Measurements from ENCODE around the gene SEMA5A.

The SEMA5A gene

GRCh38 chr5:9148242-9148641 lies 397.6 kb downstream of the SEMA5A start:
- no peak for FAIRE-seq

DNA sequence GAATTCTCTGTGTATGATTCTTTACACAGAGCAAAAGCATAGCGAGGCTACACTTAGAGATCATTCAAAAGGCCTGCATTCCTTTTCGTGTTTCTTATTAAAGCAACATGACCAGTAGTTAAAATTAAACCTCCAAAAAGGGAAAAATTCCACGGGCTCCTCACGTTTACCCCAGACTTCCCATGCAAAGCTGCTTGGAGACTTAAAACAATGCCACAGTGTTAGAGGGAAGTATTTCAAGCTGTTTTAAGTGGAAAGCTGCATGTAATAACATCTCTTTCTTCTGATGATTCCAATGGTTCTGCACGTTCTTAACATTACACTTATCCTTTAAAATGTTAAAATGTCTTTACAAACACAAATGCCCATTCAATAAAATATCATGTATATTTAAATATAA lies 405.2 kb downstream of the SEMA5A start:
- FAIRE-seq = no peak

DNA sequence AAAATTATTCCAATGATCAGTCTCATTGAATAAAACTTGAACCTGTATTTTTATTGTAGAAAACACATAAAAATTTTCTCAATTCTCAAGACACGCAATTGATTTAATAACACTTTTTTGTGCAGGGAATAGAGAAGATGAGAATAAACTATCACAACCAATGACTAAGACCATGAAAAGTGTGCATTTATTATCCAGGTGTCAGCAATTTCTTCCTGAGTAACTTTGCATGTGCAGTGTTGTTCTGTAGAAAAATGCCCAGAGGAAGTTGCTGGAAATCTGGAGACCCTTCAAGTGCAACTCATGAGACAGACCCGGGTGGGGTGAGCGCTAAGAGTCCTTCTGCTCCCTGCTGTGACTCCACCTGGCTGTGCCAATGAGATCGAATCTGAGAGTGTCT lies 405.7 kb downstream of the SEMA5A start:
- FAIRE-seq = no peak

GRCh38 chr5:9139344-9139743 lies 406.5 kb downstream of the SEMA5A start:
- no peak for FAIRE-seq

DNA sequence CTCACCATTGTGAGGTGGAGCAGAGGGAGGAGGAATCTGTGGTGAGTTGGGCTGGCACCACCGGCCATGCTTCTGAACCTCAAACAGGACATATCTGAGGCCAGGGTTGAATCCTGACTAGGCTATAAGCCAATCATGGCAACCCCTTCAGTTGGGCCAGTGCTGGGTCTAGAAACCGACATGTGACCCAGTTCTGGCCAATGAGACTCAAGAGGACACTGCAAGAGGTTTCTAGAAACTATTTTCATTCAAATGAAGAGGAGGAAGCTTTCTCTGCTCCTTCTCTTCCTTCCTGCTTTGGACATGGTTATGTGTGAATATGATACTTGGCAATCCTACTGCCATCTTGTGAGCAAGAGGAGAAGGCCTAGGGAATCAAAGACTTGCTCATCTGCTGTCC lies 417.7 kb downstream of the SEMA5A start:
- FAIRE-seq = no peak

DNA sequence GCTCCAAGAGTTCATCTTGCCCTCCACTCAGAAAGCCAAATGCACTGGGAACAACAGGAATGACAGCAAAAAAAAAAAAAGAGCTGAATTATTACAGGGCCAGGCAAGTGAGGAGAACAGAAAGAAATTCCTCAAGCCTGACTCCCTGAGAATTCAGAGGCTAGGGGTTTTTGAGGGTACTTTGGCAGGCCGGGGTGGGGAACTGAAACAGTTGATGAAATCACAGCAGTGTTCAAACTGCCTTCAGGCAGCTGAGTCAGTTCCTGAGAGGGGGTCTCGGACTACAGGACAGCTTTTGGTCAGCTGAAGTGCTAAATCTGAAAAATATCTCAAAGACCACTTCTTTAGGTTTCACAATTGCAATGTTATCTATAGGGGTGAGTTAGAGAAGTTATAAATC lies 419.4 kb downstream of the SEMA5A start:
- FAIRE-seq = no peak

DNA sequence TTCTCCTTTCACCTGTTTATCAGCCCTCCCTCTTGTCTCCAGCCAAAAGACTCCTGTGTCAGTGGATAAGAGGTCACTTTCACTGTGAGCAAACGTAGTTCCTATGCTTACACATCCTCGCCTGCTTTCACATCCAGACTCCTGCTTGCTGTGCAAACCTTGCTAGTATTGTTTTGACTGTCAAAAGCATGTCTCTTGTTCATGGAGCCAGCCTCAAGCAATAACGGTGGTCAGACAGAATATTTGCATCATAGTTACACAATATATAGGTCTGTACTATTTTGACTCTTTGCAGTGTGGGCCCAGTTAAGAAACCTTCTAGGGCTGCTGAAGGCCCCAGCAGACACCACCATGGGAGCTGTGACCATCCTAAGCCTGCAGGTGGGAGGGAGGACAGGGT lies 420.0 kb downstream of the SEMA5A start:
- no peak for FAIRE-seq

GRCh38 chr5:9124838-9125237 lies 421.0 kb downstream of the SEMA5A start:
- no peak for FAIRE-seq

- FAIRE-seq = no peak
These were observed 421.8 kb downstream of the SEMA5A start for GRCh38 chr5:9124071-9124470.

DNA sequence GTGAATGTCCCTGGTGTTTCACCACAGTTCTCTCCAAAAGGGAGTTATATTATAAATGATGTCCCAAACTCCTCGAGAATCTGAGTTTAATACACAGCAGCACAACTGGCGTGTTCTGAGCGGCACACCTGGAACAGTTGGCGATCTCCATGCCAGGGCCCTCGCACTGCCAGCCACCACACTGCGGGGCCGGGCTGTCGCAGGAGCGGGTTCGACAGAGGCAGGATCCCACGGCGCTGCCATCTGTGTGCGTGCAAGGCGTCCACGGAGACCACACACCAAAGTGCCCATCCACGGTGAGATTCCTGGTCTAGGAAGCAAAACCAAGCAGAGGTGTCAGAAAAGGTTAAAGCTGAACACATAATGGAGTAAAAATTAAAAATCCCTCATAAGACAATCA lies 423.3 kb downstream of the SEMA5A start:
- no peak for FAIRE-seq

- FAIRE-seq = no peak
These were observed 424.3 kb downstream of the SEMA5A start for GRCh38 chr5:9121597-9121996.

DNA sequence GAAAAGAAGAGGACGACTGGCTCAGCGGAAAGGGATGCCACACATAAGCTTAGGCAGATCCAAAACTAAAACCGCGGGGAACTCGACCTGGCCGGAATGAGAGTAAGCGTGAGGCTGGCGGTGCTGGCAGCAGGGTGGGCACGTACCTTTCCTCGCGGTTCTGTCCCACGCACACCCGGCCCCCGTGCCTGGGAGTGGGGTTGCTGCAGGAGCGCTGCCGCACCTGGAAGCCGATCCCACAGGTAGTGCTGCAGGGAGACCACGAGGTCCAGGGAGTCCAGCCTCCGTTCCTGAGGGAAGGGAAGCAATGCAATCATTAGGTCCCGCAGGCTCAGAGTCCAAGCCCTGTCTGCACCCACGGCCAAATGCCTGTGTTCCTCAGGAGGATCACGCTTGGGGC lies 427.0 kb downstream of the SEMA5A start:
- FAIRE-seq = no peak

GRCh38 chr5:9115093-9115492 lies 430.8 kb downstream of the SEMA5A start:
- FAIRE-seq = no peak

- FAIRE-seq = no peak
These were observed 433.2 kb downstream of the SEMA5A start for GRCh38 chr5:9112520-9113291.

- no peak for FAIRE-seq
These were observed 437.7 kb downstream of the SEMA5A start for GRCh38 chr5:9108162-9108561.

GRCh38 chr5:9105851-9106250 lies 440.0 kb downstream of the SEMA5A start:
- FAIRE-seq = no peak

DNA sequence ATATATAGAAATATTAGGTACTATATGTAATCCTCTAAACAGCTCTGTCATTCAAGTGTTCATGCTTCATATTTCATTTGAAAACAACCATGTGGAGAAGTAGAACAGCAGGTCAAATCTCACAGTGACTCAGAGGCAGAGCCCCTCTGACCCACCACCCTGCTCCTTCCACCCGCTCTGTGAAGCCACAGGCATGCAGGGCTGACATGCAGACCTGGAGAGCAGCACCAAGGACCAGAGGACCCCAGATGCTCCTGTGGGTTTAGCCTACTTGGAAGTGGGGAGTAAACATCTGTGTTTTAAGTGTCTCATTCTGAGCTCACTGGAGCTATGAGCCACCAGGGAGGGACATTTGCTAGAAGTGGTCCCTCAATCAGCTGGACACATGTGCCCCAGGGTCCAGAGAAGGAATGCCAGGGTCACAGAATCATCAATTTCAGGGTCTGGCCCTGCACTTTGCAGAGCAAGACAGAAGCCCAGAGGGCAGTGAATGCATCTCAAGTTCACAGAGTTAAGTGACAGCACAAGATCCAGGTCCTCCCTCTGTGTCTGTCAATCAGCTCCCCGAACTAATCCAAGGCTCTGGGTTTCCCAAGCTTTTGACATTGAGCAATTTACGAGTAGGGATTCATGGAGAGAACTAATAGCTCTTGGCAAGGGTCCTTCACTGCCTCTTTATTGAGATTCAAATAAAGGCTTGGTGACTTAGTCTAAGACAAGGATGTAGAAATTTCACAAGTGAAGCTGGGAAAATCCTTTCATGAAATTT lies 441.1 kb downstream of the SEMA5A start:
- no peak for FAIRE-seq

- no peak for FAIRE-seq
These were observed 442.6 kb downstream of the SEMA5A start for GRCh38 chr5:9103290-9103689.

GRCh38 chr5:9099689-9100088 lies 446.2 kb downstream of the SEMA5A start:
- no peak for FAIRE-seq

- no peak for FAIRE-seq
These were observed 446.9 kb downstream of the SEMA5A start for GRCh38 chr5:9098990-9099389.

GRCh38 chr5:9094582-9094981 lies 451.3 kb downstream of the SEMA5A start:
- FAIRE-seq = no peak

- no peak for FAIRE-seq
These were observed 453.8 kb downstream of the SEMA5A start for GRCh38 chr5:9091896-9092662.

DNA sequence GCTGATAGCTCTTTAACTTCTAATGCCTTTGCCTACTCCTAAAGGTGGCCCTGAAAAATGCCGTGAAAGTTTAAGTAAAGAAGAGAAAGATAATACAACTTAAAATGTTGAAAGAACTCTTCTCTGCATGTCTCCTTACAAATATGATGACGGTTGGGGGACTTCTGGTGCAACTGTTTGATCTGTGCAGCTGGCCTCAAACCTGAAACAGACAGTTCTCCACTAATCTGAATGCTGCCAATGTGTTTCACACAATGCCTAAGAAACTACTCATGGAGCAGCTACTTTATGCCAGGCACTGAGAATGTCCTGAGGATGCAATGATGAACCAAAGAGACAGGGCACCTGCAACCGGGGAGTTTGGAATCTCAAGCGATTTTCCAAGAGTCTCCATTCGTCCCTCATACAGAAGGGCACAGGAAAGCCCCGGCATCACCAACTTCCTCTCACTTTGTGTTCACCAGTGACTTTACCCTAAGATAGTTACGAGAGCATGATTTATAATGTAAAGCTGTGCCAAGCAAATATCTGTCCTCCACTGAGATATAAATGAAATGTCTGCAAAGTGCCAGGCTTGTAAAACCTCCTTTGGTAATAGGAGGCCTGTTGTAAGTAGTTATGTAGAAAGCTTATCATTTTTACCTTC lies 455.4 kb downstream of the SEMA5A start:
- FAIRE-seq = no peak
